NB4 (cell line): ENCODE results near the gene UTP11.
A peak's percentile ranks its signal among the peaks of the same experiment; 100 is the strongest.

Experiments used
- DNase-seq: peaks from one replicate; pipeline ENCODE4 v3.0.0; 2010; ENCODE audit warnings: low read depth
- H3K4me3 ChIP-seq: one replicate; pipeline ENCODE4 v1.5.1; 2011; ENCODE audit warnings: mild to moderate bottlenecking, low read depth, low read length, moderate library complexity
- MYC ChIP-seq: IDR thresholded peaks from 2 replicates; pipeline ENCODE4 v1.6.1; 2011; ENCODE audit warnings: low read depth, low read length
- POLR2A ChIP-seq: IDR thresholded peaks from 2 replicates; pipeline ENCODE4 v1.6.1; 2011; ENCODE audit warnings: mild to moderate bottlenecking; ENCODE audit not compliant: insufficient read length; ENCODE audit errors: extremely low read depth
- TF ChIP-seq, protein P1 (sequence below): IDR thresholded peaks from one replicate; pipeline ENCODE4 v1.5.1; 2012; ENCODE audit warnings: low read depth, low read length
- TF ChIP-seq, protein P2 (sequence below): IDR thresholded peaks from 2 replicates; pipeline ENCODE4 v1.6.1; 2011; ENCODE audit warnings: low read depth, low read length

Gene UTP11

GRCh38 chr1:38025233-38025632, 12.7 kb downstream of the UTP11 start:
- TF ChIP-seq POLR2A (no peak), MYC (no peak)
- TF ChIP-seq, protein P1, sequence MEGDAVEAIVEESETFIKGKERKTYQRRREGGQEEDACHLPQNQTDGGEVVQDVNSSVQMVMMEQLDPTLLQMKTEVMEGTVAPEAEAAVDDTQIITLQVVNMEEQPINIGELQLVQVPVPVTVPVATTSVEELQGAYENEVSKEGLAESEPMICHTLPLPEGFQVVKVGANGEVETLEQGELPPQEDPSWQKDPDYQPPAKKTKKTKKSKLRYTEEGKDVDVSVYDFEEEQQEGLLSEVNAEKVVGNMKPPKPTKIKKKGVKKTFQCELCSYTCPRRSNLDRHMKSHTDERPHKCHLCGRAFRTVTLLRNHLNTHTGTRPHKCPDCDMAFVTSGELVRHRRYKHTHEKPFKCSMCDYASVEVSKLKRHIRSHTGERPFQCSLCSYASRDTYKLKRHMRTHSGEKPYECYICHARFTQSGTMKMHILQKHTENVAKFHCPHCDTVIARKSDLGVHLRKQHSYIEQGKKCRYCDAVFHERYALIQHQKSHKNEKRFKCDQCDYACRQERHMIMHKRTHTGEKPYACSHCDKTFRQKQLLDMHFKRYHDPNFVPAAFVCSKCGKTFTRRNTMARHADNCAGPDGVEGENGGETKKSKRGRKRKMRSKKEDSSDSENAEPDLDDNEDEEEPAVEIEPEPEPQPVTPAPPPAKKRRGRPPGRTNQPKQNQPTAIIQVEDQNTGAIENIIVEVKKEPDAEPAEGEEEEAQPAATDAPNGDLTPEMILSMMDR, result no peak
- TF ChIP-seq, protein P2, sequence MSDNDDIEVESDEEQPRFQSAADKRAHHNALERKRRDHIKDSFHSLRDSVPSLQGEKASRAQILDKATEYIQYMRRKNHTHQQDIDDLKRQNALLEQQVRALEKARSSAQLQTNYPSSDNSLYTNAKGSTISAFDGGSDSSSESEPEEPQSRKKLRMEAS, result no peak
- no peak for DNase-seq
- no peak overlapping the region for H3K4me3 ChIP-seq

DNA sequence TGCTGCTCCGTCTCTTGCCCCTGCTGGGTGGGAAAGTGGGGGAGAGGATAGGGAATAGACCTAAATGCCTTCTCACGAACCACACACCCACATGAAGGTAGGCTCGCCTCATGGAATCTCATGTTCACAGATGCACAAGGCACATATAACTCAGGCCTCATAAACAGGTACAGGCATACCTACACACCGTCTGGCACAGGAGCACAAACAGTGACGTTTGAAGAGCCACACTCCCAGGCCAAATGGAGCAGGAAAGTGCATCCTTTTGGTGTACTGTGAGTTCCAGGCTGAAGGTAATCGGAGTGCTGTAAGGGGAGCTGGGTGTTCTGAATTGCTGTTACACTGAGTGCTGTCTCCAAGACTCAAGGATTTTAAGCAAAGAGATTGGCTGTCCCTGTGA, 13.1 kb downstream of the UTP11 start:
- TF ChIP-seq, protein P1, result no peak
- TF ChIP-seq, protein P2, result no peak
- no peak for TF ChIP-seq POLR2A
- TF ChIP-seq MYC, result no peak
- no peak for DNase-seq
- no peak overlapping the region for H3K4me3 ChIP-seq

DNA sequence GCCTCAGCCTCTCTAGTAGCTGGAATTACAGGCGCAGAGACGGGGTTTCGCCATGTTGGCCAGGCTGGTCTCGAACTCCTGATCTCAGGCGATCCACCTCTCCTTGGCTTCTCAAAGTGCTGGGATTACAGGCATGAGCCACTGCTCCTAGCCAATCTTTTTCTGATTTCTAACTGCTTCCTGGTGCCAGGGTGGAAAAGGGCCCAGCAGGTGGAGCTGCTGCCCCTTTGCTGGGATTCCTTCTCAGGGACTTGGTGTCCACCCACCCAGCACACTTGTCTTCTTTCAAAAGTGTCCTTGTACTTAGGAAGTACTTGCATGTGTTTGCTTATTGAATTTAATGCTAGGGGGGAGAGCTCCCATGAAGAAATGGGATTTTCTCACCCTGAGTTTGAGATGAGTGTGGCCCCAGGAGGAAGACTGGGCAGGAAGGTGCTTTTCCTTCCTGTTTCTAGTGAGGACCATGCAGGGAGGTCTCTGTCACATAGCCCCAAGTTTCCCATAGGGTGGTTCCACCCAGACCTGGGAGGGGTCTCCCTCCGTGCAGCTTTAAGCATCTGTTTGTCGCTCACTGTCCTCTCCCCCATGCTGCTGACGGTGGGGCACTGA, 14.2 kb downstream of the UTP11 start:
- peak; percentile 54 for DNase-seq
- TF ChIP-seq, protein P1, result peak; percentile 49
- TF ChIP-seq MYC, result no peak
- H3K4me3 ChIP-seq, result no peak overlapping the region

DNA sequence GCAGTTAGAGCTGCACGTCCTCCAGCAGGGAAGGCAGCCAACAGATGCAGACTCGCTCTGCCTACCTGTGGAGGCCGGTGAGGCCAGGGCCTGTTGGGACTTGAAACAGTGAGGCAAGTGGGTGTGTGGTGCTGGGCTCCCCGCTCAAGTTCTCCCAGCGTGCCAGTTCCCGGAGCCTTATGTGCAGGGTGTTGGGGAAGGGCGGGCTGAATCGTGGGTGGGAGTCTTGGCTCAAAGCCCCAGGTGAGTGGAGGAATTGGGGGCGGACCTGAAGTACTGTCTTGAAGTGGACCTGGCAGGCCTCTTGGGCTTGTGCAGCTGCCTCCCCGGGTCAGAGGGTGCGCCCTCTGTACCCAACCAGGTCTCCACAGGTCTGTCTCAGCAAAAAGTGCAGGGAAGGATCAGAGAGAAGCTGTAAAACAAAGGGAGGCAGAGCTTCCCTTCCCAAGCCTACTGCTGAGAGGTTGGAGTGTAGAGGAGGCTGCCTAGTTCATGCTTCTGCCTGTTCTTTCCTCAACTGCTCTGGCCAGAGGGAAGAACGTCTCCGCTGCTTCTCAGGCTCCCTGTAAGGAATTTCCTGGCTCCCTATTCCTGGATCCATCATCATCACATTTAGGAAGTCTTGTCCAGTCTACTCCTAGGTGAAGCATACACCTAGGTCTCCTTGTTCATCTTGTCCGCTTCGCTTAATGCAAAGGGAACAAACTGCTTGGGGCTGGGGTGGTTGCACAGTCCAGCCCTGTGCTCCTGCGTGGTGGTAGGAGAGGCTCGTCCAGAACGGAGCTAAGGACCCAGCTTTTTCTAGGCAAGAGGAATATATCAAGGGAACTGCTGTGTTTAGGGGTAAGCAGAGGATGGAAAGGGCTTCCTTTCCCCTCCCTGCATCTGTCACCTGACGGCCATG, 14.9 kb downstream of the UTP11 start:
- no peak for TF ChIP-seq MYC
- no peak overlapping the region for H3K4me3 ChIP-seq
- DNase-seq, result no peak

DNA sequence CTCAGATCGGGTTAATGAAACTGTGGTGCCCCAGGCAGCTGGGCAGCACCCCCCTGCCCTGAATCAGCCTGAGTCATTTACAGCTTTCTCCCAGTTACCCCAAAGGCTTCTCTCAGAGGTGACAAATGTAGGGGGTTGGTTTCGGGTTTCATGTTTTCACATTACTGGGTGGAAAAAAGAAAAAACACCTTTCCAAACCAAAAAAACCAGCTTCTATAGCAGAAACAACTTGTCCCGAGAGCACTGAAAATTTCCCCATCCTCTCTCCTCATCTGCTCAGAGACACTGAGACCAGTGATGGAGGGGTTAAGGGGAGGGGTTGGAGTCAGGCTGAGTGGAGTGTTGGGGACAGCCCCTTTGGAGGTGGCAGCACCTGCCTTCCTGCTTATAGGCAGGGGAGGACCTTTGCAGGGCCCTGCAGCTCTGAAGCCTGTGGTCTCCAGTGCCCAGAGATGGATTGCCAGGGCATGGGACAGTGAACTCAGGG, 15.6 kb downstream of the UTP11 start:
- TF ChIP-seq POLR2A (no peak), MYC (no peak)
- TF ChIP-seq, protein P1, result no peak
- TF ChIP-seq, protein P2, result no peak
- H3K4me3 ChIP-seq, result no peak overlapping the region
- DNase-seq, result no peak

DNA sequence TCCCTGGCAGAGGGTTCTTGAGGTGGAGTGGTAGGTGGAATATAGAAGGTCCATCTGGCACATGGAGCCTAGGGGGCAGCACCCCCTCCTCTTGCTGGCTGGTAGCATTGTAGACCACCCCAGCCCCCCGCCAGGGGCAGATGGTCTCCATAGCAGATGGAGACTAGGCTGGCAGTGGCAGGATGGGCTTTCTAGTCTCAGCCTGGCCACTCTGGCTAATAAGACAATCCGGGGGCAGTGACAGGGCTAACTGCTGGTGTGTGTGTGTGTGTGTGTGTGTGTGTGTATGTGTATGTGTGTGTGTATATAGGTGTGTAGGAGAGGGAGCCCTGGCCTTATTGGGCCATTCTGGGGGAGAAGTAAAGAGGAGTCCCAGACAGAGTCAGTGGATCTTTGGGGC, 16.1 kb downstream of the UTP11 start:
- TF ChIP-seq POLR2A (no peak), MYC (no peak)
- TF ChIP-seq, protein P1, result no peak
- TF ChIP-seq, protein P2, result no peak
- H3K4me3 ChIP-seq, result no peak overlapping the region
- DNase-seq, result no peak
